SIG-M5 treated with dmso at 0.1 percent for 504 hours (cell line): ENCODE measurements around the gene ZBTB16.

Experiments used
- DNase-seq: peaks from one replicate; lab custom pipeline; 2025; ENCODE audit not compliant: unreplicated experiment; lab: John Stamatoyannopoulos, UW

Gene ZBTB16

GRCh38 chr11:114291842-114292680 lies 232.6 kb downstream of the ZBTB16 start:
- DNase-seq = no peak

- no peak for DNase-seq
Measured at GRCh38 chr11:114293201-114293711, 233.7 kb downstream of the ZBTB16 start.

- DNase-seq = no peak
Measured at GRCh38 chr11:114295676-114296604, 236.4 kb downstream of the ZBTB16 start, which contains the start of gene NNMT. Gene NNMT, plus strand, starts transcription at chr11:114296399. Its CDS starts 158 bp downstream, at chr11:114296557.

GRCh38 chr11:114296605-114297372 lies 237.3 kb downstream of the ZBTB16 start:
- no peak for DNase-seq

- DNase-seq = no peak
Measured at GRCh38 chr11:114297806-114298709, 238.5 kb downstream of the ZBTB16 start.

- no peak for DNase-seq
Measured at GRCh38 chr11:114298710-114299109, 239.2 kb downstream of the ZBTB16 start.
